SK-N-SH treated with all-trans-retinoic acid at 6 μM for 48 hours (cell line): ENCODE results near the gene KCNJ9.

Experiments
- ATAC-seq: fragments of 200-7000 bp; cut with Tn5 transposase; 3 replicates; pipeline ENCODE4 v1.9.1; 2020; ENCODE audit warnings: mild to moderate bottlenecking, moderate library complexity
- BACH2 ChIP-seq: fragments of 250-450 bp; sonication (Bioruptor Pico); IDR thresholded peaks from 2 replicates; pipeline ENCODE4 v1.9.0; 2021; ENCODE audit warnings: mild to moderate bottlenecking, borderline replicate concordance
- CREB5 ChIP-seq: fragments of 250-450 bp; sonication (Bioruptor Pico); IDR thresholded peaks from 2 replicates; pipeline ENCODE4 v1.5.1; 2020; ENCODE audit warnings: low read depth, mild to moderate bottlenecking, moderate library complexity
- CSDC2 ChIP-seq: fragments of 250-450 bp; sonication (Bioruptor Pico); IDR thresholded peaks from 2 replicates; pipeline ENCODE4 v1.5.0; 2020; ENCODE audit warnings: mild to moderate bottlenecking, moderate library complexity
- ISL1 ChIP-seq: fragments of 250-450 bp; sonication (Bioruptor Pico); IDR thresholded peaks from 2 replicates; pipeline ENCODE4 v2.1.2; 2022; ENCODE audit warnings: mild to moderate bottlenecking, moderate library complexity
- OSR1 ChIP-seq: fragments of 250-450 bp; sonication (Bioruptor Pico); IDR thresholded peaks from 2 replicates; pipeline ENCODE4 v1.8.0; 2022; ENCODE audit warnings: moderate library complexity, mild to moderate bottlenecking, inconsistent platforms
- PATZ1 ChIP-seq: fragments of 250-450 bp; sonication (Bioruptor Pico); IDR thresholded peaks from 2 replicates; pipeline ENCODE4 v1.8.0; 2020; ENCODE audit warnings: mild to moderate bottlenecking, moderate library complexity, borderline replicate concordance
- PPARA ChIP-seq: fragments of 250-450 bp; sonication (Bioruptor Pico); IDR thresholded peaks from 2 replicates; pipeline ENCODE4 v1.5.0; 2020; ENCODE audit warnings: mild to moderate bottlenecking, borderline replicate concordance
- RARB ChIP-seq: fragments of 250-450 bp; sonication (Bioruptor Pico); IDR thresholded peaks from 2 replicates; pipeline ENCODE4 v1.8.0; 2021; ENCODE audit warnings: mild to moderate bottlenecking, moderate library complexity
- SNAI2 ChIP-seq: fragments of 250-450 bp; sonication (Bioruptor Pico); IDR thresholded peaks from 2 replicates; pipeline ENCODE4 v1.5.0; 2020; ENCODE audit warnings: mild to moderate bottlenecking, moderate library complexity
- TOX ChIP-seq: fragments of 250-450 bp; sonication (Bioruptor Pico); IDR thresholded peaks from 2 replicates; pipeline ENCODE4 v1.8.0; 2021; ENCODE audit warnings: mild to moderate bottlenecking, moderate library complexity, borderline replicate concordance
- TSHZ2 ChIP-seq: fragments of 250-450 bp; sonication (Bioruptor Pico); IDR thresholded peaks from 2 replicates; pipeline ENCODE4 v1.5.0; 2020; ENCODE audit warnings: mild to moderate bottlenecking, moderate library complexity
- ZFP30 ChIP-seq: fragments of 450-650 bp; formaldehyde crosslinking; IDR thresholded peaks from 2 replicates; pipeline ENCODE4 v1.5.0; 2022; ENCODE audit warnings: mild to moderate bottlenecking, moderate library complexity
- ZNF565 ChIP-seq: fragments of 450-650 bp; formaldehyde crosslinking; conservative IDR thresholded peaks from 2 replicates; pipeline ENCODE4 v1.5.0; 2020; ENCODE audit warnings: low read depth, mild to moderate bottlenecking, moderate library complexity
- ZNF70 ChIP-seq: fragments of 450-650 bp; formaldehyde crosslinking; IDR thresholded peaks from 2 replicates; pipeline ENCODE4 v1.5.0; 2020; ENCODE audit warnings: mild to moderate bottlenecking, moderate library complexity
- ZNF8 ChIP-seq: fragments of 450-650 bp; formaldehyde crosslinking; IDR thresholded peaks from 2 replicates; pipeline ENCODE4 v1.5.0; 2020; ENCODE audit warnings: mild to moderate bottlenecking, moderate library complexity

The KCNJ9 gene

GRCh38 chr1:160120797-160121196 lies 39.5 kb downstream of the KCNJ9 start:
- no peak for ATAC-seq
- TF ChIP-seq CREB5 (CRISPR knock-in tag) (no peak), ISL1 (CRISPR knock-in tag) (no peak), OSR1 (no peak), ZNF70 (CRISPR knock-in tag) (no peak)

- TF ChIP-seq TSHZ2 (CRISPR knock-in tag) (no peak), BACH2 (CRISPR knock-in tag) (no peak), OSR1 (no peak), RARB (CRISPR knock-in tag) (no peak), PATZ1 (CRISPR knock-in tag) (no peak), PPARA (no peak), ZNF565 (CRISPR knock-in tag) (no peak), ZNF8 (CRISPR knock-in tag) (no peak), ISL1 (CRISPR knock-in tag) (no peak)
- TF ChIP-seq, all 23 proteins: peak for 0
- no peak for ATAC-seq
Measured at GRCh38 chr1:160121388-160121787, 40.0 kb downstream of the KCNJ9 start.

- no peak for TF ChIP-seq CREB5 (CRISPR knock-in tag)
- TF ChIP-seq CSDC2 (CRISPR knock-in tag): no peak
- no peak for ATAC-seq
Measured at GRCh38 chr1:160122978-160123495, 41.7 kb downstream of the KCNJ9 start.

- TF ChIP-seq SNAI2 (CRISPR knock-in tag) (no peak), TOX (CRISPR knock-in tag) (no peak), BACH2 (CRISPR knock-in tag) (no peak), CREB5 (CRISPR knock-in tag) (no peak), OSR1 (no peak)
- TF ChIP-seq, all 23 proteins: peak for 0
- ATAC-seq: no peak
Measured at GRCh38 chr1:160123726-160124125, 42.4 kb downstream of the KCNJ9 start.

- no peak for TF ChIP-seq ZFP30 (CRISPR knock-in tag)
- no peak for TF ChIP-seq OSR1
- no peak for TF ChIP-seq PPARA
- peak; percentile 48 for ATAC-seq
Measured at GRCh38 chr1:160124705-160125478, 43.6 kb downstream of the KCNJ9 start.
